K562 (cell line): ENCODE measurements around the gene FSTL3. TPM values are rescaled to one million over a fixed set of nuclear protein-coding genes. Genes with fewer than 3 reads are reported as not detected.

Experiments used
- CSDE1 ChIP-seq, 2 experiments: fragments of 450-650 bp; IDR thresholded peaks; 2 replicates each; pipeline ENCODE4 v1.6.1; 2016; ENCODE audit warnings: mild to moderate bottlenecking in 1 of 2
- GMEB1 ChIP-seq: fragments of 250-450 bp; sonication (Bioruptor Pico); IDR thresholded peaks from 2 replicates; pipeline ENCODE4 v1.4.0; 2020; ENCODE audit warnings: mild to moderate bottlenecking
- KAT8 ChIP-seq: fragments of 450-650 bp; IDR thresholded peaks from 2 replicates; pipeline ENCODE4 v1.6.1; 2016; ENCODE audit warnings: low read depth, mild to moderate bottlenecking
- MED1 ChIP-seq: sonication (generic); formaldehyde crosslinking; IDR thresholded peaks from 2 replicates; pipeline ENCODE4 v1.8.1; 2023; ENCODE audit warnings: missing genetic modification reagents, borderline replicate concordance
- NCOA1 ChIP-seq: fragments of 450-650 bp; IDR thresholded peaks from 2 replicates; pipeline ENCODE4 v1.6.1; 2016; ENCODE audit warnings: low read depth
- PREB ChIP-seq: sonication (generic); formaldehyde crosslinking; IDR thresholded peaks from 2 replicates; pipeline ENCODE4 v1.8.1; 2023; ENCODE audit warnings: mild to moderate bottlenecking, missing genetic modification reagents
- REST ChIP-seq, 2 experiments: fragments of 450-650 bp; formaldehyde crosslinking in 1 of 2; IDR thresholded peaks; 2 replicates each; pipeline versions ENCODE4 v1.4.0 to v1.6.1; 2014 to 2020; ENCODE audit warnings: mild to moderate bottlenecking in 2 of 2, borderline replicate concordance in 1 of 2, low read depth in 1 of 2
- SUPT5H ChIP-seq: fragments of 450-650 bp; IDR thresholded peaks from 2 replicates; pipeline ENCODE4 v1.6.1; 2016
- TAL1 ChIP-seq: fragments of 450-650 bp; IDR thresholded peaks from 2 replicates; pipeline ENCODE4 v1.6.1; 2016; ENCODE audit warnings: mild to moderate bottlenecking
- TFE3 ChIP-seq: fragments of 450-650 bp; formaldehyde crosslinking; IDR thresholded peaks from 2 replicates; pipeline ENCODE4 v1.4.0; 2020; ENCODE audit warnings: mild to moderate bottlenecking, mixed read lengths
- TSC22D4 ChIP-seq: fragments of 450-650 bp; IDR thresholded peaks from 2 replicates; pipeline ENCODE4 v1.6.1; 2016; ENCODE audit warnings: missing genetic modification characterization, missing biosample characterization, control low read depth
- ZBTB9 ChIP-seq: fragments of 450-650 bp; formaldehyde crosslinking; IDR thresholded peaks from 2 replicates; pipeline ENCODE4 v1.4.0; 2020; ENCODE audit warnings: mild to moderate bottlenecking, moderate library complexity
- polyA plus RNA-seq, 8 experiments: library from polyadenylated mRNA; depleted of rRNA in 4 of 8; stranded (reverse) in 5 of 8; unstranded in 3 of 8; fragments of >200 nt; fragmentation: Nextera tagmentation in 2 of 8; fragmentation: Illumina TruSeq in 1 of 8; extraction: Ambion mirVana in 2 of 8; extraction: Trizol in 1 of 8; gene quantifications; 2 replicates each; pipeline versions ENCODE4 v1.2.1 to v1.2.3, GENCODE V29; 2011 to 2014; ENCODE audit warnings: inconsistent platforms in 1 of 8, missing spikeins in 1 of 8
- total RNA-seq, 7 experiments: library from RNA; depleted of rRNA in 6 of 7; stranded (reverse); fragments of >200 nt in 6 of 7; fragmentation: Illumina TruSeq in 2 of 7; extraction: Trizol in 2 of 7; gene quantifications; 2 replicates each; pipeline versions ENCODE4 v1.2.1 to v1.2.3, GENCODE V29; 2011 to 2021; ENCODE audit warnings: low replicate concordance in 1 of 7

FSTL3 gene
- total and polyA plus RNA-seq, 9 of the 15 experiments (the other 6 are each of a cell fraction or from before 2014, with no cell fraction given): 0.35 to 6.8 (median 4.2) TPM; not detected in 1

- TF ChIP-seq SUPT5H (peak; percentile 90), MED1 (no peak), TSC22D4 (tag) (no peak), TAL1 (no peak), KAT8 (no peak), GMEB1 (CRISPR knock-in tag) (peak; percentile 94), ZBTB9 (CRISPR knock-in tag) (peak; percentile 69; the same call in 1 of the 2 replicates), PREB (0 out of 2 replicates have a peak, but pooled peaks have one; percentile 57), TFE3 (CRISPR knock-in tag) (peak; percentile 49), CSDE1 (IDR thresholded peaks at IDR 0.05) (no peak), NCOA1 (peak; percentile 38; the same call in 1 of the 2 replicates), REST (IDR thresholded peaks at IDR 0.05; ENCODE audit: borderline replicate concordance) (peak; percentile 53), REST (CRISPR knock-in tag; IDR thresholded peaks at IDR 0.05; ENCODE audit: low read depth) (0 out of 2 replicates have a peak, but pooled peaks have one; percentile 75)
These were observed 4.3 kb downstream of the FSTL3 start (continued) for GRCh38 chr19:680287-681028.
